Neural cell (in vitro differentiated cells): ENCODE measurements around the gene TPM1.

Experiments used
- EP300 ChIP-seq: fragments of 450-650 bp; conservative IDR thresholded peaks from 2 replicates; pipeline ENCODE4 v1.6.1; 2014; ENCODE audit warnings: antibody characterized with exemption, mild to moderate bottlenecking, moderate library complexity; ENCODE audit not compliant: poor library complexity, severe bottlenecking
- MXI1 ChIP-seq: fragments of 450-650 bp; conservative IDR thresholded peaks from 2 replicates; pipeline ENCODE4 v1.6.1; 2014; ENCODE audit warnings: antibody characterized with exemption, mild to moderate bottlenecking; ENCODE audit not compliant: poor library complexity, severe bottlenecking
- POLR2AphosphoS5 ChIP-seq: IDR thresholded peaks from 2 replicates; pipeline ENCODE4 v1.6.1; 2012
- RAD21 ChIP-seq: fragments of 450-650 bp; conservative IDR thresholded peaks from 2 replicates; pipeline ENCODE4 v1.6.1; 2014; ENCODE audit warnings: antibody characterized with exemption, mild to moderate bottlenecking, moderate library complexity
- SMC3 ChIP-seq: fragments of 450-650 bp; conservative IDR thresholded peaks from 2 replicates; pipeline ENCODE4 v1.6.1; 2014; ENCODE audit warnings: antibody characterized with exemption, mild to moderate bottlenecking, moderate library complexity; ENCODE audit not compliant: poor library complexity
- TAF1 ChIP-seq: IDR thresholded peaks from 2 replicates; pipeline ENCODE4 v1.6.1; 2012; ENCODE audit warnings: low read depth
- TF ChIP-seq, protein P1 (sequence below): fragments of 450-650 bp; IDR thresholded peaks from 2 replicates; pipeline ENCODE4 v1.5.1; 2014; ENCODE audit warnings: antibody characterized with exemption, mild to moderate bottlenecking, moderate library complexity; ENCODE audit not compliant: poor library complexity, severe bottlenecking
- TF ChIP-seq, protein P2 (sequence below): IDR thresholded peaks from 2 replicates; pipeline ENCODE4 v1.6.1; 2012; ENCODE audit warnings: borderline replicate concordance

DNA sequence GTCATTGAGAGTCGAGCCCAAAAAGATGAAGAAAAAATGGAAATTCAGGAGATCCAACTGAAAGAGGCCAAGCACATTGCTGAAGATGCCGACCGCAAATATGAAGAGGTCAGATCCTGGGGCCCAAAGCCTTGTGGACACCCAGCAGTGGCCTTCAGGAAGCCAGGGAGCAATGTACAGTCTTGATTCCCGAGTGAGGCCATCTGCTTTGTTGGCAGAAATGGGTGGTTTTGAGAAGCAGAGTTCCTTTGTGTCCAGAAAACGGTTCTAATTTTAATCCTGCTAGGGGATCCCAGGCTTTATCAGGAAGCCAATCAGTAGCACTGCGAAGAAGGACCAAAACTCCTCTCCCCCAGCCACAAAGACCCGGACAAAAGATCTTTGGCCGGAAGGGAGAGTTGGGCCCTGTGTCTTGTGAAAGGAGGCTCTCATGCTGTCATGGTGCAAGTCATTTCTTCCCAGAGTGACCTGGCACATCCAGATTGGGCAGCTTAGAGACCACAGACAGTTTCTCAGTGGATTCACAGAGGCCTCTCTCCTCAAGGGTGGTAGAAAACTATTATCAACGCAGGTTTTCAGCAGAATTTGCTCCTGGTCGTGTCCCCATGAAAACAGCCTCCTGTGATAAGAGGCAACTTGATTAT is 17.1 kb downstream of the TPM1 start:
- TF ChIP-seq RAD21 (no peak), EP300 (no peak), TAF1 (no peak), POLR2AphosphoS5 (no peak), SMC3 (no peak), MXI1 (no peak)
- TF ChIP-seq, protein P1, sequence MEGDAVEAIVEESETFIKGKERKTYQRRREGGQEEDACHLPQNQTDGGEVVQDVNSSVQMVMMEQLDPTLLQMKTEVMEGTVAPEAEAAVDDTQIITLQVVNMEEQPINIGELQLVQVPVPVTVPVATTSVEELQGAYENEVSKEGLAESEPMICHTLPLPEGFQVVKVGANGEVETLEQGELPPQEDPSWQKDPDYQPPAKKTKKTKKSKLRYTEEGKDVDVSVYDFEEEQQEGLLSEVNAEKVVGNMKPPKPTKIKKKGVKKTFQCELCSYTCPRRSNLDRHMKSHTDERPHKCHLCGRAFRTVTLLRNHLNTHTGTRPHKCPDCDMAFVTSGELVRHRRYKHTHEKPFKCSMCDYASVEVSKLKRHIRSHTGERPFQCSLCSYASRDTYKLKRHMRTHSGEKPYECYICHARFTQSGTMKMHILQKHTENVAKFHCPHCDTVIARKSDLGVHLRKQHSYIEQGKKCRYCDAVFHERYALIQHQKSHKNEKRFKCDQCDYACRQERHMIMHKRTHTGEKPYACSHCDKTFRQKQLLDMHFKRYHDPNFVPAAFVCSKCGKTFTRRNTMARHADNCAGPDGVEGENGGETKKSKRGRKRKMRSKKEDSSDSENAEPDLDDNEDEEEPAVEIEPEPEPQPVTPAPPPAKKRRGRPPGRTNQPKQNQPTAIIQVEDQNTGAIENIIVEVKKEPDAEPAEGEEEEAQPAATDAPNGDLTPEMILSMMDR = no peak
- TF ChIP-seq, protein P2, sequence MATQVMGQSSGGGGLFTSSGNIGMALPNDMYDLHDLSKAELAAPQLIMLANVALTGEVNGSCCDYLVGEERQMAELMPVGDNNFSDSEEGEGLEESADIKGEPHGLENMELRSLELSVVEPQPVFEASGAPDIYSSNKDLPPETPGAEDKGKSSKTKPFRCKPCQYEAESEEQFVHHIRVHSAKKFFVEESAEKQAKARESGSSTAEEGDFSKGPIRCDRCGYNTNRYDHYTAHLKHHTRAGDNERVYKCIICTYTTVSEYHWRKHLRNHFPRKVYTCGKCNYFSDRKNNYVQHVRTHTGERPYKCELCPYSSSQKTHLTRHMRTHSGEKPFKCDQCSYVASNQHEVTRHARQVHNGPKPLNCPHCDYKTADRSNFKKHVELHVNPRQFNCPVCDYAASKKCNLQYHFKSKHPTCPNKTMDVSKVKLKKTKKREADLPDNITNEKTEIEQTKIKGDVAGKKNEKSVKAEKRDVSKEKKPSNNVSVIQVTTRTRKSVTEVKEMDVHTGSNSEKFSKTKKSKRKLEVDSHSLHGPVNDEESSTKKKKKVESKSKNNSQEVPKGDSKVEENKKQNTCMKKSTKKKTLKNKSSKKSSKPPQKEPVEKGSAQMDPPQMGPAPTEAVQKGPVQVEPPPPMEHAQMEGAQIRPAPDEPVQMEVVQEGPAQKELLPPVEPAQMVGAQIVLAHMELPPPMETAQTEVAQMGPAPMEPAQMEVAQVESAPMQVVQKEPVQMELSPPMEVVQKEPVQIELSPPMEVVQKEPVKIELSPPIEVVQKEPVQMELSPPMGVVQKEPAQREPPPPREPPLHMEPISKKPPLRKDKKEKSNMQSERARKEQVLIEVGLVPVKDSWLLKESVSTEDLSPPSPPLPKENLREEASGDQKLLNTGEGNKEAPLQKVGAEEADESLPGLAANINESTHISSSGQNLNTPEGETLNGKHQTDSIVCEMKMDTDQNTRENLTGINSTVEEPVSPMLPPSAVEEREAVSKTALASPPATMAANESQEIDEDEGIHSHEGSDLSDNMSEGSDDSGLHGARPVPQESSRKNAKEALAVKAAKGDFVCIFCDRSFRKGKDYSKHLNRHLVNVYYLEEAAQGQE = no peak
